Measurements from ENCODE around the gene USP4.
"Not testable (repeated sequence)": the region's sequence is repeated elsewhere in the genome, so short reads cannot be mapped to it uniquely, and the experiment has no call there.

The USP4 gene

DNA sequence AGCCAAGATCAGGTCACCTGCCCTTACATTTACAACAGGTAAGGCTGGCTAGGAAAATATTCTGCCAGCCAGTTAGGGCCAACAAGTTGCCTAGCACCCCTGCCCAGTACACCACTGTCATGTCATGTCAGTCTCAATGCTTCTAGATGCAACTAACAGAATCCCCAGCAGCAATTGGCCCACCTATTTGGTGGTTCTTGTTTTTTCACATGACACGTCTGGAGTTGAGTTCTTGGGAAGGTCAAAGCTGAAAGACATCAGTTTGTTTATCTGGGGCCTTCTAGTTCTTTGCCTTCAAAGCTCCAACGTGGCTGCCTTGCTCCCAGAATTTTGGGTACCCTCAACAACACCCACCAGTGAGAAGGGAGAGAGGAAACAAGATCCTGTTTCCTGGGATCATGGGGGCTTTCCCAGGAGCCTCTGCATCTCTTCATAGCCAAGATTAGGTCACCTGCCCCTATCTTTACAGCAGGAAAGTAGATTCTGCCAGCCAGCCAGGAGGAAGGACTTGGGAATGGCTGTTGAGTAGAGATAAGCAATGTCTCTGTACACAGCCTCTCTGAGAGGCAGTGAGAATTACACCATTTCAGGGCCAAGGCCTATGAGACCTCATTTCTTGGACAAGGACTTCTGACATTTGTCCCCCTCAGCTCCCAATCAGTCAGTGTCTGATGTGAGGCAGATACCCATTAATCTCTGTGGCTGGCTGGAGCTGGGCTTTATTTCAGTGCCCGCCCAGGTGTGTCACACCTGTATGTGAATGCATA is 9.7 kb upstream of the USP4 start:
- DNase-seq, result no peak

DNA sequence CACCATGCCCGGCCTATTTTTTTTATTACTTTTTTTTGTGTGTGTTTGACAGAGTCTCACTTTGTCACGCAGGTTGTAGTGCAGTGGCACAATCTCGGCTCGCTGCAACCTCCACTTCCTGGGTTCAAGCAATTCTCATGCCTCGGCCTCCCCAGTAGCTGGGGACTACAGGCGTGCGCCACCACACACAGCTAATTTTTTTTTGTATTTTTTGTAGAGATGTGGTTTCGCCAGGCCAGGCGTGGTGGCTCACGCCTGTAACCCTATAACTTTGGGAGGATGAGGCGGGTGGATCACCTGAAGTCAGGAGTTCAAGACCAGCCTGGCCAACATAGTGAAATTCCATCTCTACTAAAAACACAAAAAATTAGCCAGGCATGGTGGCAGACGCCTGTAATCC is 8.5 kb upstream of the USP4 start:
- not testable (repeated sequence) for DNase-seq

DNA sequence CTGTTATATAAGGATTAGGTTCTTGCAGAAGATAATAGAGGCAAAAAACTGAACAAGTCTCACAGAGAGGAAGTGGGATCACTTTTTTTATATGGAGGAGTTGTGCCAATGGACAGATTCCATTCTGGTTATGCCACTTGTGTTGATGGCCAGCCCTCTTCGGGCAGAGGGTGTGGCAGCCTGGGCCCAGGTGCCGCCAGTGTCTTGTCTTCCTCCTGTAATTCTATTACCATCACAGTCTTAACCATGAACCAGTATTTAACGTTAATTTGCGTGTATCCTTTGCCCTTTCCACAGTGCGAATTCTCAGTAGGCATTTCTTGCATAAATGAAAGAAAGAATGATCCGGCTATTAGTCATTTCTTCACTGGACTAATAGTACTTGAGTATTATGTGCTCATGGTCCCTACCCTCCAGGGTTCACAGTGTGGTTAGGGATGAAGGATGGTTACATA is 7.0 kb upstream of the USP4 start:
- no peak for DNase-seq

DNA sequence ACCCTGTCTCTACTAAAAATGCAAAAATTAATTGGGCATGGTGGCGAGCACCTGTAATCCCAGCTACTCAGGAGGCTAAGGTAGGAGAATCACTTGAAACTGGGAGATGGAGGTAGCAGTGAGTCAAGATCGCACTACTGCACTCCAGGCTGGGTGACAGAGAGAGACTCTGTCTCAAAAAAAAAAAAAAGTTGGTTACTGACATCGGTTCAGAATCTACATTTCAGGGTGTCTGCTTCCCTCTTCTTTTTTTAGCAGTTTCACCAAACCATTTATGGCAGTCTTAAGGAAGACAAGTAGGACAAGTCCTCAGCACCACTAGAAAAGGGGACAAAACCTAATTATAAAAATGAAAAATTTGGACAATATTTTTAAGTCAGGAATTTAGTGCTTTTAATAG is 3.3 kb upstream of the USP4 start:
- DNase-seq, result no peak

DNA sequence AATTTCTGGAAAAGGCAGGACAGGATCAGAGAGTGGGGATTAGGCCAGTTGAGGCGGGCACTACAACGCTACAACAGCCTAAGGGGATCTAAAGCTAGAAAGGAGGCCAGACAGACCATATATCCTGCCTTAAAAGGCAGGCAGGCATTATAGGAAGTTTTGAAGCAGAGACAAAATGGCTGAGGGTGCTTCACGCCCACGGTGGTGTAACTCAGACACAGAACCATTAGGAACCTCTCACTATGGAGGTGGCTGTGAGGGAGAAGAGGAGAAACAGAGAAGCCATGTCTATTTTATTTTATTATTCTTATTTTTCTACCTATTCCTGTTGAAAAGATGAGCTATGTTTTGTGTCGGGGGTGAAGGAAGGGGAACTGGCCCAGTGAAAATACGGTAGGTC is 2.1 kb upstream of the USP4 start:
- no peak for DNase-seq

DNA sequence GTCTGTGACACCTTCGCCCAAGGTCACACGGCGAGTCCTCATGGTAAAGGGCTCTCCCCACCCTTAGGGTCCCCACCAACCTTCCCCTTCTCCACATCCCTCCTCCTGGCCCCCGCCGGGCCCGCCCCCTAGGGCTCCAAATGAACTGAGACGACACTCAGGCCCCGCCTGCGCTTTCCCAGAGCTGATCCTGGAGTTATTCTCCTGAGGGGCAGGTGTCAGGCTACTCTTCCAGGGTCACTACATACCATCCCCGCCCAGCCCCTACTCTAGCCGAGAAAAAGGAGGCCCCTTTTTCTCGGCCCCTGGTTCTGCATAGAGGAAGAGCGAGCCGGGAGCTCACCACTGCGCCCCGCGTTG is 292 bp downstream of the USP4 start:
- DNase-seq, result peak; percentile 60

DNA sequence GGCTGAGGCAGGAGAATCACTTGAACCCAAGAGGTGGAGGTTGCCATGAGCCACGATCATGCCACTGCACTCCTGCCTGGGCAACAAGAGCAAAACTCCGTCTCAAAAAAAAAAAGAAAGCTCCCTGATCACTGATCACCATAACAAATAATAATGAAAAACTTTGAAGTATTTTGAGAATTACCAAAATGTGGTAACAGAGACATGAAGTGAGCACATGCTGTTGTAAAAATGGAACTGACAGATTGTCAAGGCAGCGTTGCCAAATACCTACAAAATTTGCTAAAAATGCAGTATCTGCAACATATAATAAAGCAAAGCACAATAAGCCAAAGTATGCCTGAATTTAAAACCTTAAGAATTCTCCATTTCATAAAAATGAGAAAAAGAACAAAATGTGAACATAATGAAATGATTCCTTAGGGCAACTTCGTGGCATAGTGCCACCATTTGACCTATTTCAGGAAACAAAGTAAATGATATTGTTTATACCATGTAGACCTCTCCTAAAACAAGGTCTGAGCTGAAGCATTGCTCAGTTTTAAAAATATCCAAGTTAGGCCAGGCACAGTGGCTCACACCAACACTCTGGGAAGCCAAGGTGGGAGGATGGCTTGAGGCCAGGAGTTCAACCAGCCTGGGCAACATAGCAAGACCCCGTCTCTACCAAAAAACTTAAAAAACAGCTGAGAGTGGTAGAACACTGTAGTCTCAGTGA is 5.8 kb downstream of the USP4 start:
- no peak for DNase-seq

DNA sequence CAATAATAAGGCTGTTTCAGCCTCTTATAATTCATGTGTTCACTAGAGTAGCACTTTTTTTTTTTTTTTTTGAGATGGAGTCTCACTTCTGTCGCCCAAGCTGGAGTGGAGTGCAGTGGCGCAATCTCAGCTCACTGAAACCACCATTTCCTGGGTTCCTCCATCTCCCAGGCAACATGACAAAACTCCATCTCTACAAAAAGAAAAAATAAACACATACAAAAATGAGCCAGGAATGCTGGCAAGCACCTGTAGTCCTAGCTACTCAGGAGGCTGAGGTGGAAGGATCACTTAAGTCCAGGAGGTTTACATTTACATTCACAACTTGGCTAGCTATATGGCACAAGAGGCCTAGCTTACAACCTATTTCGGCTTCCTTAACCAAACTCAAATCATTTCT is 6.8 kb downstream of the USP4 start:
- DNase-seq, result no peak

DNA sequence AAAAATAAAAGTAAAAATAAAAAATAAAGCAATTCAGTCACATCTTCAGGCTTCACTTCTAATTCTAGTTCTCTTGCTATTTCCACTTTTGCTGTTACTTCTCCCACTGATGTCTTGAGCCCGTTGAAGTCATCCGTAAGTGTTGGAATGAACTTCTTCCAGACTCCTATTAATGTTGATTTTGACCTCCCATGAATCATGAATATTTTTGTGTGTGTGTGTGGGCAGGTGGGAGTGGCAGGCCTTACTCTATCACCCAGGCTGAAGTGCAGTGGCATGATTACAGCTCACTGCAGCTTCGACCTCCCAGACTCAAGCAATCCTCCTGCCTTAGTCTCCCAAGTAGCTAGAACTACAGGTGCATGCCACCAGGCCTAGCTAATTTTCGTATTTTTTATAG is 10.7 kb downstream of the USP4 start:
- DNase-seq, result no peak

DNA sequence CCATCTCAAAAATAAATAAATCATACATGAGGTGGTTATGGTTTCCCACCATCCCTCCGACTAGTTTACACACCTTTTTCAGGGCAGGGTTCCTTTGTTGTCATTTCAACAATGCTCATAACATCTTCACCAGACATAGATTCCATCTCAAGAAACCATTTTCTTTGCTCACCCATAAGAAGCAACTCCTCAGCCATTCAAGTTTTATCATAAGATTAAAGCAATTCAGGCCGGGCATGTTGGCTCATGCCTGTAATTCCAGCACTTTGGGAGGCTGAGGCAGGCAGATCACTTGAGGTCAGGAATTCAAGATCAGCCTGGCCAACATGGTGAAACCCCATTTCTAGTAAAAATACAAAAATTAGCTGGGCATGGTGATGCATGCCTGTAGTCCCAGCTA is 11.5 kb downstream of the USP4 start:
- DNase-seq, result not testable (repeated sequence)

DNA sequence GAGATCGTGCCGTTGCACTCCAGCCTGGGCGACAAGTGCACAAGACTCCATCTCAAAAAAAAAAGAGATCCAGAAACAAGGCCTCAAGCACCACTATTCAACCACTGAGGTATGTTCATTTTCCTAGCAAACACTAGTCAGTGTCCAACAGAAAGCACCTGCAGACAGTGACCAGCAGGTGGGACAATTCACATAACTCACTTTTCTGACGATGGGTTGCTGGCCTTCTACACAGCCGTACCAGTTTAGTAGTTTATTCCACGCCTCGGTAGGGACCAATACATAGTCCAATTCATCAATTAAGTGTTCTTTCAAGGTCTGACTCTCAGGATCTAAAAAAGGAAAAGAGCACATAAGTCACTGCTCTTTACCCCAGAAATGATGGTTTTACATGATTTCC is 12.4 kb downstream of the USP4 start:
- DNase-seq, result no peak

DNA sequence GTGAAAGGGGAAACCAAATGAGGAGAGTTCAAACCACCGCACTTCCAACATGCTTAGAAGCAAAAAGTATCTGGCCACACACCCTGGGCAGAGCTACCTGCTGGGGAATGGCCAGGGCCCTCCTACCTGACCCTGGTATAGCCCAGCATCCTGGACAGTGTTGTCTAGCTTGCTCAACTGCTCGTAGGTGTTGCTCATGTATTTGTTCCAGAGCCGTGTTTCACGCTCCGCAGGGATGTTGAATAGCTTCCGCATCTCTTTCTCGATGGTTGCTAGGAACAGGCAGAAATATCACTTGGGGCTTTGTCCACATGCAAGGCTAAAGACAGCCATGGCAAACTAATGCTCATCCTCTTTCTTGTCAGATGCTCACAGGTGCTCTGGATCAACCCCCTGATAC is 15.1 kb downstream of the USP4 start:
- no peak for DNase-seq

DNA sequence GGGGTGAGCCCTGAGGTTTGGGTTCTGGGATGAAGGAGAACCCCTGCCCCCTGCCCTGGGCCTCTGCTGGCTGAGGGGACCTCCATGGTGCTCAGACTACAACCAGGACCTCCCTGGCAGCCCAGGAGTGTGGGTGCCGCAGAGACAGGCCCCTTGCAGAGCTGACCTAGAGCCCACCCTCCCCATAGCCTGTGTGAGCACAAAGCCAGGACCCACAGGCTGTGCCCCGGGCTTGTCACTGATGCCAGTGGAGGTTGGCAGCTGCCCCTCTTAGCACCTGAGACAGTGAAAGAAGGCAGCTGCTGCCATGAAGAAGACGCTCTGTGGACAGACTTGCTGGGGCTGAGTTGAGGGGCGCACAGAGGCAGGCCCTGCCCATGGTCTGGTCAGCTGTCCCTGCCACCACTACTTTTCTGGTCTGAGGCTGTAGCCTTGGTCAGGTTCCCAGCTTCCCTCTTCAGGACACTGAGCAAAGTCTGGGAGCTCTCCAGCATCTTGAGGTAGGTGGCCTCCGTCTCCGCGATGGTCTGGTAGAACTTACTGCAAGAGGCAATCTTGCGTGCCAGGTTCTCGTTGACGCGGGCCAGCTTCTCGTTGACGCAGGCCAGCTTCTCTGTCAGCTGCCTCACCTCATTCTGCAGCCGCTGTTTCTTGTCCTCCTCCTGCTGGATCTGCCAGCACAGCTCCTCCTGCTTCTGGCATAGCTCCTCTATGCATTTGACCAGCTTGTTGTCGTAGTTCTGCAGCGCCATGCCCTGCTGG is 23.0 kb downstream of the USP4 start:
- no peak for DNase-seq

DNA sequence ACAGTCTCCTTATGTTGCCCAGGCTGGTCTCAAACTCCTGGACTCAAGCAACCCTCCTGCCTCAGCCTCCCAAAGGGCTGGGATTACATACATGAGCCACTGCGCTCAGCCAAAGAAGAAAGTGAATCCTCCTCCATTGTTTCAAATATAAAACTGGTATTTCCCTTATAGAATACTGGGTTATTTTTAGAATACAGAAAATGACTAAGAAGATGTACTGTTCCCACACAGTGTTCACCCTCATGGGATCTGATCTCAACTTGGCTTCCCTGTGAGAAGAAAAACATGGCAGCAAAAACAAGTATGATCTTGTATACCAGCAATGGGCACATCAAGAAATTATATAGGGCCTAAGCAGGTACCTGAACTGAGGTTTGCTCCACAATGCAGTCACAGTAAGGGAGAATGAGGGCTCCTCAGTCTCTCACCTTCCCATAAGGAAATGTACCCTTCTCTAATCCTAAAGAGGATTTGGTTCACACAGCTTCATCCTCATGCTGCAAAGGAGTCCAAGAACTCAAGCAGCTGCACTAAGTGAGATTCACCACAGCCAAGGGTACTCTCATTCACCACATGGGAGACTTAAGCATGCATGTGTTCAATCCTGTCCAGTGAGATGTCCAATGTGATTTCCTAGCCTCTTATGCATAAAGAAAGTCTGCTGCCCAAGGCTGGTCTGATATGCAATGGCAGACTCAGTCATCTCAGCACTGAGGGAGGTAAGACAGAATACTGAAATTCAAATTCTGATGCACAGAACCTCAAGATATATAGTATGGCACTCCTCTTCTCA is 25.8 kb downstream of the USP4 start:
- DNase-seq, result no peak

DNA sequence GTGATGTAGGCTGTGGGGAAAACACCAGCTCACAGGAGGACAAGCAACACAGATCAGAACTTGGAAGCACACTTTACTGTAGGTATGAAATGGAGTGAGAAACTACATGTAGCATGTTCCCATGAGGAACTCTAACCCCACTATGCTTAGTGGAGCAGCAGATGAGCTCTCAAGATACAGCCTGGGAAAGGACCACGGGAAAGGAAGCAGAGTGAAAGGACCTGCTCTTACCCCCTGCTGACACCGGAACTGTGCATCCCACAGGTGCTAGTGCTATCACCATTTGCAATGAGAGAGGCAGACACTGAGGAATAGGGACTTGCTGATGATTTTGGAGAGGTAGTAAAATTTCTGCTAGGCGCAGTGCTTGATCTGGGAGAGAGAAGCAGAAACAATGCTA is 28.6 kb downstream of the USP4 start:
- DNase-seq, result no peak

DNA sequence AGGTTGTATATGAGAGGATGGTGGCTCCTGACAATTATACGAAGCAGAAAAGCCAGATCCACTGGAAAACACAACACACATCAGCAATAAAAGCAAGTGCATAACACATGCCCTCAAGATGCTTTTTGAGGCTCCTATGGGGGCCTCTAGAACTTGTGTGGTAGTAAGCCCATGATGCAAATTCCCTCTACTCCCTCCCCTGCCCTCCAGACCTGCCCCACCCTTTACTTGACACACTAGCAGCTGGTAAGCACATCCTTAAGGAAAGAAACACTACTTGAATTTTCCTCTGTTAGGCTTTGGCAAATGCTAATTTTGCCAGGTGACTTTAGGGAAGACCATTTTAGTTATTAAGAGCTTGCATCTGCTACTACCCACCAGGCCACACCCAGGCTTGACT is 29.2 kb downstream of the USP4 start:
- no peak for DNase-seq

DNA sequence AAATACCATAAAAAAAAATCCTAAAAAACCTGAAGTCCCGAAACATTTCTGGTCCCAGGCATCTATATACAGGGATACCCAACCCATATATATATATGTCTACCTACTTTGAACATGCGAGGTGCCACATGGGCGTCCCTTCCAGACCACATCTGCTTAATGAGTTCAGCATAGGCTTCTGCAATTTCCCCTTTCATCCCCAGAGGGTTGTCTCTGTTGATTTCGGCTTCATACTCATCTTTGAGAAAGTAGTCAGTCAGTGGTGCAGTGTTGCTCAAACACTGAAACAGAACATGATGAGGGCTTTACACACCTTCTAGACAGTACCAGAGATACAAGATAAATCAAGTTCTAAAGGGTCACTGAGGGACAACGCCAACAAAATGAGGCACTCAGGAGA is 34.2 kb downstream of the USP4 start:
- no peak for DNase-seq

DNA sequence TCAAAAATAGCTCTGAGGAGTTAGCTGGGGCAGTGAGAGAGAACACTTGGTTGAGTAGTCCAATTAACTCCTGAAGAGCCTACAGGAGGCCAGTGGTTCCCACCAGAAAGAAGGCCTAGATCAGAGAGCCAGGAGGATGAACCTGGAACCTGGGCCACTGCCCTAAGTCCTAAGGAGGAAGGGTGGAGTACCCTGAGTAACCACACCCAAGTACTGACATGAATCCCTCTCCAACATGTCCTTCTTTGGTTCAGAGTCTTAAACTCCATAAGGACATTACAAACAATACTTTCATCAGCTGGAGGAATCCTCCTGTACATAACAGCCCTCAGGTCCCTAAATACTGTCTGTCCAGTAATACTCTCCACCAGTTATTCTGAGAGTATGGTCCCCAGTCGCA is 37.2 kb downstream of the USP4 start:
- DNase-seq, result no peak

DNA sequence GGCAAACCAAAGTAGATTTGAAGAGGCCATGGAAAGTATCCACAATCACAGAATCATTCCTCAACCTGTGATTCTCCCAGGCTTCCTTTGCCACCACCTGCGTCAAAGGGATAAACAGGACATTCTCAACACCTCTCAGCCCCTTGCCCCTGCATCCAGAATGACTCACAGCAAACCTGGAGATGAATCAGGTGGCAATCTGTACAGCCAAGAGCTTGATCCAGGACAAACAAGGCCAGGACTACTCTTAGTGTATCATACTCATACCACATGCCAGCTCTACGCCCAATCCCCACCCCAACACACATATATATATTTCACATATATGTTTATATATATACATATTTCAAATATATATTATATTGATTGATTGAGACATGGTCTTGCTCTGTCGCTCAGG is 39.3 kb downstream of the USP4 start:
- no peak for DNase-seq

DNA sequence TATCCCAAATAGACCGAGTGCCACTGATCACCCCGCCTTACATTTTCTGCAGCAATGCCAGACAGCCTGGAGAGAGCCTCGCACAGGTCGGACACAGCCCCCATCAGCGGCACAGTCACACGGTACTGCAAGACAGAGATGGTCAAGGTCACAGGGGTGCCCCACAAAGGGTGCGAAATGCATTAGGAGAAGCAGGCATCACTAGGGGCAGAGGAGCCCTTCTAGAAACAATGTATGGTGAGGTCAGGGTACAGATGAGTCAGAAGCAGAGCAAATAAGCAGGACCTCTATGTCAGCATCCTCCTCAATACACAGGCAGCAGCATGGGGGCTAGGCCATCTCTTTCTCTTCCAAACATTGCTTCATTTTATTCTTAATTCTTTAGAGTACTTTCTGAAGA is 41.3 kb downstream of the USP4 start:
- DNase-seq, result no peak

DNA sequence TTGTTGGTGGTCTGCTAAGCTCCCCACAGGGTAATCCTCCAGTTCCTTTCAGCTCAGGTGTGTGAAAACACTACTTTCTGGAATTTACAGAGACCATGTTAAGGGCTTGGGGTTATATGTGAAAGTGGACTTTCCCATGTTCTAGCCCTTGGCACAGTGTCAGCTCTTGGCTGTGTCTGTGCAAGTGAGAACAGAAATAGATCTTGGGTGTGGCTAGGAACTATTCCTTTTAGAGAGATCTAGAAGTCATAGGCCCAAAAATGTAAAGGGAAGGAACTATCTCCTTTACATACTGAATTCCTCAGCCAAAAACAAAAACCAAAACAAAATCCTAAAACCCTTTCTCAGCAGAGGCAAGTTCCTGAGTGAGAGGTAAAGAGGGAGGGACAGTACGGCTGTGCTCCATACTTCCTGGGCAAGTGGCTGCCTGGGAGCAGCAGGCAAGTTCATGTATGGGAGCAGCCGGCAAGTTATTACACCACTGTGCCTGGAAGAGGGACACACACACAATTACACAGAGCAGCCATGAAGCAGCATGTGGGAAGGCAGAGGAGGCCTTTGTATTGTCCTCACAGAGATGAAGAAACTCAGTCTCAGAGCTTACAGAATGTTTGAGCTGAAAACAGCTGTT is 43.0 kb downstream of the USP4 start:
- DNase-seq, result no peak

DNA sequence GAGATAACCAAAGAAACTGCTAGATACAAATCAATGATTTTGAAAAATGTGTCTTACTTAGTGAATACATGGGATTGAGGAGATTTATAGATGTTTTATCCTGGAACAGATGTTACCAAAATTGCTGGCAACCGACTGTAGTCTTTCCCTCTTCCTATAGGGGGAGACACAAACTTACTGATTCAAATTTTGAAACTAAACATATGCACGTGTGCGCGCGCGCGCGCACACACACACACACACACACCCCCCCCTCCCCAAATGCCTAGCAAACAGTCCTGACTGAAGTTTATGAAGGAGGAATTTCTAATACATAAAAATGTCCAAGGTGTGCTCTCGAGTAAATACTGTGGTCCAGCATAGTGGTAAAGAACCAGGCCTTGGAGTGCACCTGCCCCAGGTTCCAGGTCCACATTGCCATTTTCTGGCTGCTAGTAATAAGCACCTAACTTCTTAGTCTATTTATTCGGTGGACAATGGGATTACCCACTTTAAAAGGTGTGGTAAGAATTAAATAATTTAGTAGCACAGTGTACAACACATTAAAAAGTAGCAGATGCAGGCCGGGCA is 44.3 kb downstream of the USP4 start:
- no peak for DNase-seq

Data from left hindlimb (tissue), 1 donor.